Measurements from ENCODE around the gene FAM199X. TPM values are rescaled to one million over a fixed set of nuclear protein-coding genes. Genes with fewer than 3 reads are reported as not detected.

The FAM199X gene
- total RNA-seq, 1 experiment from 2014 or later, result 12.1 TPM

Other genes with a start within 250 kb of the FAM199X start
- 9.6 and 11.1 TPM in 2 replicates for gene TMSB15B, start 203.8 kb upstream of the FAM199X start, total RNA-seq (2021)
- gene H2BW1, start 152.7 kb upstream of the FAM199X start, total RNA-seq (2021), result 0.26 TPM in 1 of 2 replicates, not detected in the other
- gene H2BW2, start 126.5 kb upstream of the FAM199X start, total RNA-seq (2021), result not detected in 2 replicates
- gene TMSB15C, start 90.2 kb upstream of the FAM199X start, total RNA-seq (2021), result 1.8 and 2.0 TPM in 2 replicates
- gene ZCCHC18, start 53.9 kb upstream of the FAM199X start, total RNA-seq (2021), result 1.5 and 1.8 TPM in 2 replicates
- 1.3 and 1.6 TPM in 2 replicates for gene SLC25A53, start 9.4 kb upstream of the FAM199X start, total RNA-seq (2021)
- gene ESX1, start 88.5 kb downstream of the FAM199X start, total RNA-seq (2021), result not detected in 2 replicates

All from H9 (cell line).